22Rv1 (cell line): Measurements from ENCODE around the gene MAN1C1.

Experiments used
- H3K27ac ChIP-seq: fragments of 450-650 bp; 2 replicates; pipeline ENCODE4 v1.5.1; 2017
- ZFX ChIP-seq: fragments of 450-650 bp; IDR thresholded peaks from 2 replicates; pipeline ENCODE4 v1.6.1; 2017; ENCODE audit warnings: antibody characterized with exemption, borderline replicate concordance
- TF ChIP-seq, protein P1 (sequence below): fragments of 450-650 bp; IDR thresholded peaks from 2 replicates; pipeline ENCODE4 v1.5.1; 2017; ENCODE audit warnings: mild to moderate bottlenecking

The MAN1C1 gene

GRCh38 chr1:25701030-25701785, 84.6 kb downstream of the MAN1C1 start:
- TF ChIP-seq, protein P1, sequence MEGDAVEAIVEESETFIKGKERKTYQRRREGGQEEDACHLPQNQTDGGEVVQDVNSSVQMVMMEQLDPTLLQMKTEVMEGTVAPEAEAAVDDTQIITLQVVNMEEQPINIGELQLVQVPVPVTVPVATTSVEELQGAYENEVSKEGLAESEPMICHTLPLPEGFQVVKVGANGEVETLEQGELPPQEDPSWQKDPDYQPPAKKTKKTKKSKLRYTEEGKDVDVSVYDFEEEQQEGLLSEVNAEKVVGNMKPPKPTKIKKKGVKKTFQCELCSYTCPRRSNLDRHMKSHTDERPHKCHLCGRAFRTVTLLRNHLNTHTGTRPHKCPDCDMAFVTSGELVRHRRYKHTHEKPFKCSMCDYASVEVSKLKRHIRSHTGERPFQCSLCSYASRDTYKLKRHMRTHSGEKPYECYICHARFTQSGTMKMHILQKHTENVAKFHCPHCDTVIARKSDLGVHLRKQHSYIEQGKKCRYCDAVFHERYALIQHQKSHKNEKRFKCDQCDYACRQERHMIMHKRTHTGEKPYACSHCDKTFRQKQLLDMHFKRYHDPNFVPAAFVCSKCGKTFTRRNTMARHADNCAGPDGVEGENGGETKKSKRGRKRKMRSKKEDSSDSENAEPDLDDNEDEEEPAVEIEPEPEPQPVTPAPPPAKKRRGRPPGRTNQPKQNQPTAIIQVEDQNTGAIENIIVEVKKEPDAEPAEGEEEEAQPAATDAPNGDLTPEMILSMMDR, result no peak
- TF ChIP-seq ZFX, result no peak
- no peak overlapping the region for H3K27ac ChIP-seq

DNA sequence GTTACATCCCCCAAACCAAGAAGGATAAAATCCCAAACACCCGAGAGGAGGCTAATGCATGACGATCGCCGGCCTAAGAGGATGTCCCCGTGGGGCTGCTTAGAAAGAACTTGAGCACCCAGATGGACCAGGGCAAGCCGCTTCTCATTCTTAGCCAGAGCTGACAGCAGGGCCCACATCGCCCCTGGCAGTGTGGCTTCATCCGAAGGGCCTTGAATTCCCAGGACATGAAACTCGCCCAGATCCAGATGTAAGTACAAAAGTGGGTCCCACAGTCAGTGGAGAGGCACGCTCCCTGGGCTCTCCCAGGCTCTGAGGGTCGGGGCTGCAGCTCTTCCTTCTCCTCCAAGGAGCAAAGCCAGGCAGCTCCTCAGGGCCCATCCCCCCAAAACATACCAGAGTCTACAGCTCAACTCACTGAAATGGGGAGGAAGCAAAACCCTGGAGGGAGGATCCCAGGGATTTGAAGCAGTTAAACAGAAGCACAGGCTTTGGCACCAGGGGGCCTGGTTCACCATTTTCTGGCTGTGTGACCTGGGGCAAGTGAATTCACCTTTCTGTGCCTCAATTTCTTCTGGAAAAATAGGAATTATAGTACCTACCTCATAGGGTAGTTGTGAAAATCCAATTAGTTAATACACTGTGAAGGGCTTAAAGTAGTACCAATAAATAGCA, 85.6 kb downstream of the MAN1C1 start:
- TF ChIP-seq ZFX, result no peak
- TF ChIP-seq, protein P1, result no peak
- H3K27ac ChIP-seq, result no peak overlapping the region

- H3K27ac ChIP-seq, result no peak overlapping the region
- TF ChIP-seq ZFX, result no peak
- TF ChIP-seq, protein P1, result no peak
These were observed 86.5 kb downstream of the MAN1C1 start for GRCh38 chr1:25703041-25703440.

- TF ChIP-seq, protein P1, result no peak
- no peak for TF ChIP-seq ZFX
- H3K27ac ChIP-seq, result no peak overlapping the region
These were observed 87.2 kb downstream of the MAN1C1 start for GRCh38 chr1:25703671-25704266.

DNA sequence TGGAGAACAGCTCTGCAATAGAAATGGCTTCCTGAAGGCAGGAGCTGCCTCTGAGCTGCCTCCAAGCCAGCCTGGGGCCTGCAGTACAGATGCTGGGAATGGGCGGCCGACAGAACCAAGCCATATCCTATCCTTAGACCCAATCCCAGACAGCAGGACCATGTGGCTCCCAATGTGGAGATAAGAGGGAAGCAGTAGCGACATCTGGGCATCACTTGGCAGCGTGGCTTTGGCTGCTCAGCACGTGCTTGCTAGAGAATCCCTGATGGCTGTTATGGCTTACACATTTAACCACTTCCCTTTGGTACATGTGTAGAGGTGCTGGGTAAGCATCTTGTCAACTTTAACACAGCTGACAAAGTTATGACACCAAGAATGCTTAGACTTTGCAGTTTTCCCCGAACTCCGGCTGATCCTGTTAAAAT, 87.7 kb downstream of the MAN1C1 start:
- TF ChIP-seq ZFX, result no peak
- TF ChIP-seq, protein P1, result no peak
- no peak overlapping the region for H3K27ac ChIP-seq

DNA sequence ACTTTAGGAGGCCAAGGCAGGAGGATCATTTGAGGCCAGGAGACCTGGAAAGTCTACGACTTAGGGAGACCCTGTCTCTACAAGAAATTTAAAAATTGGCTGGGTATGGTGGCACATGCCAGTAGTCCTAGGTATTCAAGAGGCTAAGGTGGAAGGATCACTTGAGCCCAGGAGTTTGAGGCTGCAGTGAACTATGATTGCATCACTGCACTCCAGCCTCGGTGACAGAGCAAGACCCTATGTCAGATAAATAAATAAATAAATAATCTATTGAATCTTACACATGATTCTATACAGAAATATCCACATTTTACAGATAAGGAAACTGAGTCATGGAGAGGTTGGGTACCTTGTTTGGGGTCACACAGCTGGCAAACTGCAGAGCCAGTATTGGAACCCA, 89.1 kb downstream of the MAN1C1 start:
- TF ChIP-seq, protein P1, result no peak
- TF ChIP-seq ZFX, result no peak
- H3K27ac ChIP-seq, result no peak overlapping the region
